Mesendoderm (in vitro differentiated cells): ENCODE data around the gene CD38.

Experiments
- DNase-seq: peaks from one replicate; pipeline ENCODE4 v3.0.0; 2013
- H2AK5ac ChIP-seq: 2 replicates; pipeline ENCODE4 v1.6.1; 2013; ENCODE audit warnings: low read length, inconsistent platforms
- H2BK120ac ChIP-seq: 2 replicates; pipeline ENCODE4 v1.6.1; 2013; ENCODE audit warnings: low read depth, mild to moderate bottlenecking, low read length, moderate library complexity, mixed read lengths
- H2BK15ac ChIP-seq: replicated peaks from 2 replicates; pipeline ENCODE4 v1.6.1; 2013; ENCODE audit warnings: low read depth, mild to moderate bottlenecking, moderate library complexity
- H2BK5ac ChIP-seq: 2 replicates; pipeline ENCODE4 v1.6.1; 2013; ENCODE audit warnings: low read length, inconsistent platforms
- H3K18ac ChIP-seq: 2 replicates; pipeline ENCODE4 v1.6.1; 2013; ENCODE audit warnings: mild to moderate bottlenecking, low read length, mixed read lengths
- H3K23ac ChIP-seq: one replicate; pipeline ENCODE4 v1.6.1; 2013; ENCODE audit warnings: low read length
- H3K27ac ChIP-seq: 2 replicates; pipeline ENCODE4 v1.5.1; 2013; ENCODE audit warnings: low read depth, mild to moderate bottlenecking, inconsistent platforms, low read length, moderate library complexity
- H3K27me3 ChIP-seq: 2 replicates; pipeline ENCODE4 v1.6.1; 2013; ENCODE audit warnings: low read length, control low read depth, mild to moderate bottlenecking, inconsistent platforms; ENCODE audit not compliant: insufficient read depth, poor library complexity
- H3K36me3 ChIP-seq: 2 replicates; pipeline ENCODE4 v1.6.1; 2013; ENCODE audit warnings: low read length, inconsistent platforms; ENCODE audit not compliant: control insufficient read depth, insufficient read depth
- H3K4ac ChIP-seq: one replicate; pipeline ENCODE4 v1.6.1; 2013; ENCODE audit warnings: low read depth, mild to moderate bottlenecking, low read length, moderate library complexity
- H3K4me1 ChIP-seq: 2 replicates; pipeline ENCODE4 v1.6.1; 2013; ENCODE audit warnings: low read depth, low read length, inconsistent platforms; ENCODE audit not compliant: control insufficient read depth
- H3K4me2 ChIP-seq: 2 replicates; pipeline ENCODE4 v1.6.1; 2013; ENCODE audit warnings: low read length
- H3K4me3 ChIP-seq: 2 replicates; pipeline ENCODE4 v1.5.1; 2013; ENCODE audit warnings: mild to moderate bottlenecking, low read length
- H3K56ac ChIP-seq: one replicate; pipeline ENCODE4 v1.6.1; 2013; ENCODE audit warnings: low read length
- H3K79me1 ChIP-seq: 2 replicates; pipeline ENCODE4 v1.6.1; 2013; ENCODE audit warnings: low read length, inconsistent platforms
- H3K79me2 ChIP-seq: 2 replicates; pipeline ENCODE4 v1.6.1; 2013; ENCODE audit warnings: mild to moderate bottlenecking, low read length; ENCODE audit not compliant: control insufficient read depth, insufficient read depth
- H3K9ac ChIP-seq: 2 replicates; pipeline ENCODE4 v1.6.1; 2013; ENCODE audit warnings: low read length, inconsistent platforms
- H4K5ac ChIP-seq: one replicate; pipeline ENCODE4 v1.6.1; 2013; ENCODE audit warnings: low read length
- H4K8ac ChIP-seq: one replicate; pipeline ENCODE4 v1.6.1; 2013; ENCODE audit warnings: low read depth, mild to moderate bottlenecking, control low read depth, low read length, moderate library complexity
- WGBS: extraction: QIAGEN DNeasy Blood & Tissue Kit; methylation state at CpG from one replicate; pipeline ENCODE4 v1.1.7; 2013; ENCODE audit warnings: low lambda C conversion rate, missing lambda C conversion rate; ENCODE audit not compliant: insufficient coverage; ENCODE audit errors: extremely low coverage; 5-methylcytosine and 5-hydroxymethylcytosine counted together

Gene CD38

DNA sequence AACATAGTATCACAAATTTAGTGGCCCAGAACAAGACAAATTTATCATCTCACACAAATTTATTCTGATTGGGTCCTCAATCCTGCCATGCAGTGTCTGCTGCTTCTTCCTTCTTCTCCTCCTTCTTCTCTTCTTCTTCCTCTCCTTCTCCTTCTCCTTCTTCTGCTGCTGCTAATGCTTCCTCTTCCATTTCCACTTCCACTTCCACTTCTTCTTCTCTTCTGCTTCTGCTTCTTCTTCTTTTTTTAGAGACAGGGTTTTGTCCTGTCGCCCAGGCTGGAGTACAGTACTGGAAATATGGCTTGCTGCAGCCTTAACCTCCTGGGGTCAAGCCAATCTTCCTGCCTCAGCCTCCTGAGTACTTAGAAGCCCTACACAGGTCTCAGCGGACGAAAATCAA, 122.9 kb downstream of the CD38 start:
- no peaks in the 10 kb centered on the region for H3K79me1 ChIP-seq
- H4K8ac ChIP-seq: no peak overlapping the region
- H2AK5ac ChIP-seq: no peak overlapping the region
- H3K79me2 ChIP-seq: no peaks in the 10 kb centered on the region
- no peaks in the 10 kb centered on the region for H3K4me1 ChIP-seq
- H3K27me3 ChIP-seq: no peaks in the 10 kb centered on the region
- H3K4me2 ChIP-seq: no peak overlapping the region
- no peak overlapping the region for H2BK5ac ChIP-seq
- H3K18ac ChIP-seq: no peak overlapping the region
- H2BK120ac ChIP-seq: no peak overlapping the region
- H3K56ac ChIP-seq: no peak overlapping the region
- no peak overlapping the region for H2BK15ac ChIP-seq
- no peak overlapping the region for H4K5ac ChIP-seq
- DNase-seq: no peak
- H3K9ac ChIP-seq: no peak overlapping the region
- WGBS: no CpG with 5 or more reads among the region's 3 CpGs
- H3K4me3 ChIP-seq: no peak overlapping the region
- H3K4ac ChIP-seq: no peak overlapping the region
- no peak overlapping the region for H3K23ac ChIP-seq
- H3K27ac ChIP-seq: no peak overlapping the region
- no peaks in the 10 kb centered on the region for H3K36me3 ChIP-seq

GRCh38 chr4:15901998-15902397, 123.9 kb downstream of the CD38 start:
- no CpG with 5 or more reads among the region's 2 CpGs for WGBS
- H3K4me3 ChIP-seq: no peak overlapping the region

GRCh38 chr4:15902746-15903145, 124.6 kb downstream of the CD38 start:
- no peaks in the 10 kb centered on the region for H3K79me2 ChIP-seq
- no peak overlapping the region for H3K4me2 ChIP-seq
- no peak overlapping the region for H4K5ac ChIP-seq
- H3K9ac ChIP-seq: no peak overlapping the region
- no peak overlapping the region for H2BK15ac ChIP-seq
- no peak overlapping the region for H3K4me3 ChIP-seq
- no peak for DNase-seq
- H2AK5ac ChIP-seq: no peak overlapping the region
- H3K4ac ChIP-seq: no peak overlapping the region
- H4K8ac ChIP-seq: no peak overlapping the region
- no peak overlapping the region for H2BK5ac ChIP-seq
- H3K56ac ChIP-seq: no peak overlapping the region
- WGBS: no CpG with 5 or more reads among the region's 2 CpGs
- no peak overlapping the region for H3K27ac ChIP-seq
- H3K79me1 ChIP-seq: no peaks in the 10 kb centered on the region
- no peak overlapping the region for H2BK120ac ChIP-seq
- H3K36me3 ChIP-seq: no peaks in the 10 kb centered on the region
- no peaks in the 10 kb centered on the region for H3K27me3 ChIP-seq
- no peaks in the 10 kb centered on the region for H3K4me1 ChIP-seq
- no peak overlapping the region for H3K18ac ChIP-seq
- H3K23ac ChIP-seq: no peak overlapping the region

More at GRCh38 chr4:15901998-15902397, 123.9 kb downstream of the CD38 start:
- Histone ChIP-seq H3K56ac (no peak overlapping the region), H3K79me1 (no peaks in the 10 kb centered on the region), H4K5ac (no peak overlapping the region), H3K36me3 (no peaks in the 10 kb centered on the region), H3K4me2 (no peak overlapping the region), H3K4ac (no peak overlapping the region), H3K4me1 (no peaks in the 10 kb centered on the region), H3K18ac (no peak overlapping the region), H2BK15ac (no peak overlapping the region), H2BK120ac (no peak overlapping the region), H3K27ac (no peak overlapping the region), H3K9ac (no peak overlapping the region), H2BK5ac (no peak overlapping the region), H2AK5ac (no peak overlapping the region), H3K27me3 (no peaks in the 10 kb centered on the region), H3K23ac (no peak overlapping the region), H4K8ac (no peak overlapping the region), H3K79me2 (no peaks in the 10 kb centered on the region)
- no peak for DNase-seq
